ENCODE measurements around the gene TBCD. TPM values are rescaled to one million over a fixed set of nuclear protein-coding genes. Genes with fewer than 3 reads are reported as not detected.

Gene TBCD
- polyA plus RNA-seq, 4 donors, result 54.4 to 90.7 (median 68.7) TPM

GRCh38 chr17:82892899-82893565, 141.2 kb downstream of the TBCD start:
- DNase-seq (ENCODE audit: low read depth in 4 of 4, low spot score in 3 of 4), result peak in 1 of 4 donors; percentile 53

- no peak for DNase-seq (ENCODE audit: low read depth in 4 of 4, low spot score in 3 of 4)
Observed at GRCh38 chr17:82893779-82894178, 141.9 kb downstream of the TBCD start.

DNA sequence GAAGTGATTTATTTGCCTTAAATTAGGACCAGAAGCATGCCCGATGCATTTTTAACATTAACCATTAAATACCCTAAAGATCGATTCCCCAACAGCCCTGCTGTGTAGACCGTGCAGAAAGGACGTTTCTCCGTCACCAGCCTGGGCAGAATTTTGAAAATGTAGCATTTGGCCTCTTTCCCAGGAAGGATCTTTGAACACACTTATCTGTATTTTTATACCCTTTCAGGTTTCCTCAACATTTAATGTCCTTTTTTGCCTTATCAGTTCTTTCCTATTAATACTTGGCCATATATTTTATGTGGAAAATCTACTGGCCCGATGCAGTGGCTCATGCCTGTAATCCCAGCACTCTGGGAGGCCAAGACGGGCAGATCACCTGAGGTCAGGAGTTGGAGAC, 142.5 kb downstream of the TBCD start:
- DNase-seq (ENCODE audit: low read depth in 4 of 4, low spot score in 3 of 4), result no peak

GRCh38 chr17:82895087-82895486, 143.2 kb downstream of the TBCD start:
- no peak for DNase-seq (ENCODE audit: low read depth in 4 of 4, low spot score in 3 of 4)

GRCh38 chr17:82896071-82897000, 144.5 kb downstream of the TBCD start:
- DNase-seq (ENCODE audit: low read depth in 4 of 4, low spot score in 3 of 4), result no peak

DNA sequence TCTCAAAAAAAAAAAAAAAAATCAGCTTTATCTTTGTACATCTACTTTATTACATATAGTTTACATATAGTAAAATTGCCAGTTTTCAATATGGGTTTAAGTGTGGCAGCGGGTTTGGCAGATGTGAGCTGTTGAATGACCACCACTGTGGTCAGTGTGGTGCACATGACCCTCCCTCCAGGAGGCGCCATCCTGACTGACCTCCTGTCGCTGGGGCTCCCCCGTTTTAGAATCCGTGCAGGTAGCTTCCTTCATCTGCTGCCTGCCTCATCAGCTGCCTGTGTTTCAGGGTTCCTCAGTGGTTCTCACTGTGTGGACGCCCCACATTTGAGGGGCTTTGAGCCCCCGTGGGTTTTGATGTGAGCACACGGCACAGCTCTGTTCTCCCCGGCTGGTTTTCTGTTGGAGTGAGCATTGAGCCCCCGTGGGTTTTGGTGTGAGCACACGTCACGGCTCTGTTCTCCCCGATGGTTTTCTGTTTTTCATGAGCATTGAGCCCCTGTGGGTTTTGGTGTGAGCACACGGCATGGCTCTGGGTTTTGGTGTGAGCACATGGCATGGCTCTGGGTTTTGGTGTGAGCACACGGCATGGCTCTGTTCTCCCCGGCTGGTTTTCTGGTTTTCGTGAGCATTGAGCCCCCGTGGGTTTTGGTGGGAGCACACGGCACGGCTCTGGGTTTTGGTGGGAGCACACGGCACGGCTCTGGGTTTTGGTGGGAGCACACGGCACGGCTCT, 145.8 kb downstream of the TBCD start:
- DNase-seq (ENCODE audit: low read depth in 4 of 4, low spot score in 3 of 4), result no peak

DNA sequence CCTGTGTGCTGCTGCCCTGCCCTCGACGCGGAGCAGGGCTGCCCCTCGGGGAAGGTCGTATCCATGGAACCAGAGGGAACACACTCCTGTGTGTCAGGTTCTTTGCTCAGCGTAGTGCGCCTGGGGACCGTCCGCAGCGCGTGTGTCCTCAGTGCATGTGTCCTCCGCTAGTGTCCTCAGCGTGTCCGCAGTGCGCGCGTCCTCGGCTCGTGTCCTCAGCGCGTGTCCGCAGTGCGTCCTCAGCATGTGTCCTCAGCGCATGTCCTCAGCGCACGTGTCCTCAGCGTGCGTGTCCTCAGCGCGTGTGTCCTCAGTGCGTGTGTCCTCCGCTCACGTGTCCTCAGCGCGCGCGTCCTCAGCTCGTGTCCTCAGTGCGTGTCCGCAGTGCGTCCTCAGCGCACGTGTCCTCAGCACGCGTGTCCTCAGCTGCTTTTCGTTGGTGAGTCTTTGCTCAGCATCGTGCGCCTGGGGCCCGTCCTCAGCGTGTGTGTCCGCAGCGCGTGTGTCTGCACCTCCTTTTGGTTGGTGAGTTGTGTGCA, 147.2 kb downstream of the TBCD start:
- no peak for DNase-seq (ENCODE audit: low read depth in 4 of 4, low spot score in 3 of 4)

DNA sequence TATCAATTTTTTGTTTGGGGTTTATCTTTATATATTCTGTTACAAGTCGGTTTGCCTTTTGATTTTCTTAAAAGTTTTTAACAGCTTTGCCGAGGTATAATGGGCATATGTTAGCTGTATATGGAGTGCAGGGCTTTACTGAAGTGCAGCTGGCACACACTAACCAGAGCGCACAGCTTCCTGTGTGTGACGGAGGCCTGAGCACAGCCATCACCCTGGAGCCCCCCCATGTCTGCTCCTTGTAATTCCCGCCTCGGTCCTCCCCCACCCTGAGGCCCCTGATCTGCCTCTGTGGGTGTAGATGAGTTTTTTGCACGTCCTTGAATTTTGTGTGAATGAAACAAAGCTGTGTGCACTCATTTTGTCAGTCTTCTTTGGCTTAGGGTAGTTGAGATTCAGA, 148.1 kb downstream of the TBCD start:
- no peak for DNase-seq (ENCODE audit: low read depth in 4 of 4, low spot score in 3 of 4)

DNA sequence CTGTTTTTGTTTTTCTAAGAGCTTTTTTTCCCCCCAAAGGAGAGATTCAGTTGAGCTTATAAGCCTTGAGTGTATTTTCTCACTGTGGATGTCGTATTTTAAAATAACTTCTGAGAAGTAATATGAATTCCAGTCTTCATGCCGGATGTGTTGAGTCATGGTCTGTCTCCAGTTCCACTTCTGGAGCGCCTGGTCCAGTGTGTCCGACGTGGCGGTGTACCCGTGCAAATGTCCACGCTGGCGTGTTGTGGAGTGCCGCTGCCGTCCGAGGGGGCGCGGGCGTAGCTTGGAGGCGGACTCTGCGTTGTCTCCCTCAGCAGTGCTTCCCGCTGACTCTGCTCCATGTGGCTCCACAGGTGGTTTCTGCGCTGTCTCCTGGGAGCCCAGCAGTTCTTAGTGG, 148.9 kb downstream of the TBCD start:
- no peak for DNase-seq (ENCODE audit: low read depth in 4 of 4, low spot score in 3 of 4)

GRCh38 chr17:82901356-82901755, 149.5 kb downstream of the TBCD start:
- DNase-seq (ENCODE audit: low read depth in 4 of 4, low spot score in 3 of 4), result no peak

DNA sequence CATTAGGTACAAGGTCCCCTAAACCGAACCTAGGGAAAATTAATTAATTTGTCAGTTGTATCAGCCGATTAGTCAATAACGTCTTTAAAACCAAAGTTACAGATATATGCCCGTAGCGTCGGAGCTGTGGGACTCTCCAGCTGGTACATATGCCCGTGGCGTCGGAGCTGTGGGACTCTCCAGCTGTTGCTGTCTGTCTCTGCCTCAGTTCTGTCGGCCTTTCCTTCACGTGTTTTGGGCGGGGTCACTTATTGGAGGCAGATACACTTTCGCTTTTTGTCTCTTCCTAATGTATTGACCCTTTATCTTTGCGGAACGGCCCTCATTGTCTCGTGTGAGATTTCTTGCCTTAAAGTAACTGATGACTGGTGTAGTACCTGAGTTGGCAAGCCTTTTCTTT, 150.0 kb downstream of the TBCD start:
- DNase-seq (ENCODE audit: low read depth in 4 of 4, low spot score in 3 of 4), result no peak

GRCh38 chr17:82902972-82903874, 151.4 kb downstream of the TBCD start:
- DNase-seq (ENCODE audit: low read depth in 4 of 4, low spot score in 3 of 4), result no peak

DNA sequence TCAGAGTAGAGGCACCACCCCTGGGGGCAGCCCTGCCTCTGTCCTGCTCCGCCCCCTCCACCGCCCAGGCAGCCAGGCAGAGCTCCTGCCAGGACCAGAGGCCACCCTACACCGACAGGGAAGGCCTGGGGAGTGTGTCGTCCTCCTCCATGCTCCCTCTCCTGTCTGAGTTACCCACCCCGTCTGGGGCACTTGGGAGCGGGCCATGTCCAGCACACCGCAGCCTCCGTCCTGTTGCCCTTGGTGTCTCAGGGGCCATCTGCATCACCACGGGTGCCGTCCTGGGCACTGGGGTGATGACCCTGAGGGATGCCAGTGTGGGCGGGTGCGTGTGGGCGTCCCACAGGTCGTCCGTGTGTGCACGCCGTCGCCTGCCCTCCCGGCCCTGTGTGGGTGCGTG, 153.3 kb downstream of the TBCD start:
- DNase-seq (ENCODE audit: low read depth in 4 of 4, low spot score in 3 of 4), result no peak

DNA sequence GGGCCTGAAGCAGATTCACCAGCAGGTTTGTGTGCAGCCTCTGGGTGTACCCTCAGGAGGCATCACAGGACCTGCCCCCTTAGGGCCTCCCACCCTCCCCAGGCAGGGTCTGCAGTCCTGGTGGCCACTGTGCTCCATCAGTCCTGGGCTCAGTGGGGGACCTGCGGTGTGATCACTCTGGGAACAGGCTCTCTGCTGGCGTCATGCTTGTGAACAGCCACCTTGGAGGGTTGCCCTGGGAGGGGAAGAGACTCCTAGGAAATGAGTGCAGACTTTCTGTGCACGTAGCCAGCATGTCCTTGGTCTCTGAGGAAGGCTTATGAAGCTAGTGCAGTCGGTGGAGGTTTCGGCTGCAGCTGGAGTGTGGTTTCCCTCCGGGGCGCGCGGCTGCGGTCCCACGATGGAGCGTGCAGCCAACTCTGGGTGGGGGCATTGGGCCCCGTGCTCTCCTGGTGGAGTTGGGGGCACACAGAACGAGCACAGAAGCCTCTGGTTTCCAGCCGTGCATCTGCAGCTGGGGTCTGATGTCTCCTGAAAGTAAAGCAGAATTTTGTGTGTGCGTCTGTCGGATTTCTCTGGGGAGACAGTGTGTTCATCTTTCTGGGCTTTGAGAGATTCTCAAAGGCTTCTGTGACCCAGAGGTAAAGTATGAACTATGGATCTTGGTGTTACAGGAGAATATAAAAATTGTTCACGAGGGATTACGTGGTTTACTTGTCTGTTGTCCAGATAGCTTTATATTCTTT, 156.1 kb downstream of the TBCD start:
- DNase-seq (ENCODE audit: low read depth in 4 of 4, low spot score in 3 of 4), result no peak

- DNase-seq (ENCODE audit: low read depth in 4 of 4, low spot score in 3 of 4), result no peak
Observed at GRCh38 chr17:82908543-82909160, 156.8 kb downstream of the TBCD start.

GRCh38 chr17:82909322-82909904, 157.5 kb downstream of the TBCD start:
- no peak for DNase-seq (ENCODE audit: low read depth in 4 of 4, low spot score in 3 of 4)

DNA sequence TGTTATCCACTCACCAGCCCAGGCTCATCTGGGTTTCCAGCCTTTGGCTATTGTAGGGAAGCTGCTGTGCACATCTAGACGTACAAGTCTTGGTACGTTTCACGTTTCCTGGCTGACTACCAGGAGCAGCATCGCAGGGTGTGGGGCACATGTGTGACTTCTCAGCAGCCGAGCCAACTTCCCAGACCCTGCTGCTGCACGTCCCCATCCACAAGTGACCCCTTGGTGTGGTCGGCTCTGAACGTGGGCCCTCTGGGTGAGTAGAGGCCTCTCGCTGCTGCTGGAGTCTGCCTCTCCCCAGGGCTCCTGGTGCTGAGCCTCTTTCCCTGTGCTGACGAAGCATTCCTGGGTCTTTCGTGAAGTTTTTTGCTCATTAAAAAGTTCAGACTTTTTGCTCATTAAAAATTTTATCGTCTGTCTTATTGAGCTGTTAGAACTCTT, 158.2 kb downstream of the TBCD start:
- no peak for DNase-seq (ENCODE audit: low read depth in 4 of 4, low spot score in 3 of 4)

DNA sequence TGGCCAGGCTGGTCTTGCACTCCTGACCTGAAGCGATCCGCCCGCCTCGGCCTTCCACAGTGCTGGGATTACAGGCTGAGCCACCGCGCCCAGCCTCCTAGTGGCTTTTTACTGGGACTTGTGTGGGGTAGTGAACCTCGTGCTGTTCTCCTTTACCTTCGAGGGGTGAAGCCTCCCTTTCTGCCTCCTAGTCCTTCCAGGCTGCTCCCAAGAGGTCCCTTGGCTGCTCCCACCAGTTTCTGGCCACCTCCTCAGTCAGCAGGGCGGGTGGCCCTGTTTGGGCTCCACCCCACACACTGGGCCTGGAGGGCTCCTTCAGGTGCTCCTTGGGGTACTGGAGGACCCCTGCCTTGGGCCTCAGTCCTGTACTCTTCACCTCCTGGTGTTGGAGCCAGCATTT, 158.9 kb downstream of the TBCD start:
- DNase-seq (ENCODE audit: low read depth in 4 of 4, low spot score in 3 of 4), result no peak

Measured in left renal pelvis (tissue), 4 donors.